HG03439 (cell line): ENCODE results near the gene AGAP2.
A peak's percentile ranks its signal among the peaks of the same experiment; 100 is the strongest.

Experiments used
- ATAC-seq: cut with Tn5 transposase; IDR thresholded peaks from one replicate; pipeline ENCODE4 v1.9.1; 2021; ENCODE audit warnings: mild to moderate bottlenecking, moderate library complexity; ENCODE audit not compliant: unreplicated experiment

AGAP2 gene

GRCh38 chr12:57754411-57755193, 16.1 kb upstream of the AGAP2 start, which contains the start of gene MARCHF9:
MARCHF9 (plus strand) TSS chr12:57755103; CDS start chr12:57755529, 426 bp downstream.
- ATAC-seq: peak; percentile 16

GRCh38 chr12:57753756-57754337, 15.3 kb upstream of the AGAP2 start:
- ATAC-seq: no peak

- ATAC-seq: no peak
Observed at GRCh38 chr12:57752668-57753000, 14.1 kb upstream of the AGAP2 start.

GRCh38 chr12:57751788-57752667, 13.5 kb upstream of the AGAP2 start, which contains the start of gene CDK4:
CDK4 (minus strand) TSS chr12:57752310; CDS start chr12:57751717, 593 bp downstream.
- ATAC-seq: peak; percentile 78

GRCh38 chr12:57751432-57751787, 12.9 kb upstream of the AGAP2 start:
- ATAC-seq: no peak

- ATAC-seq: no peak
Observed at GRCh38 chr12:57750561-57751431, 12.3 kb upstream of the AGAP2 start.

GRCh38 chr12:57749061-57749460, 10.5 kb upstream of the AGAP2 start:
- no peak for ATAC-seq

GRCh38 chr12:57746025-57746424, 7.5 kb upstream of the AGAP2 start:
- ATAC-seq: no peak

- no peak for ATAC-seq
Observed at GRCh38 chr12:57745485-57745881, 6.9 kb upstream of the AGAP2 start.

GRCh38 chr12:57744777-57745484, 6.4 kb upstream of the AGAP2 start, which contains the start of gene TSPAN31:
TSPAN31 (plus strand) TSS chr12:57745039; CDS start chr12:57745155, 116 bp downstream.
- ATAC-seq: peak; percentile 83

- peak; percentile 27 for ATAC-seq
Observed at GRCh38 chr12:57744194-57744776, 5.7 kb upstream of the AGAP2 start.

- ATAC-seq: no peak
Observed at GRCh38 chr12:57743769-57744168, 5.2 kb upstream of the AGAP2 start.

GRCh38 chr12:57741844-57742738, 3.5 kb upstream of the AGAP2 start:
- ATAC-seq: peak; percentile 45

- no peak for ATAC-seq
Observed at GRCh38 chr12:57741413-57741789, 2.9 kb upstream of the AGAP2 start.

GRCh38 chr12:57740656-57741412, 2.3 kb upstream of the AGAP2 start:
- ATAC-seq: peak; percentile 35

GRCh38 chr12:57739914-57740538, 1.5 kb upstream of the AGAP2 start:
- no peak for ATAC-seq

- no peak for ATAC-seq
Observed at GRCh38 chr12:57739387-57739786, 845 bp upstream of the AGAP2 start.
